H1 (cell line): ENCODE measurements around the gene CD48. TPM values are rescaled to one million over a fixed set of nuclear protein-coding genes. Genes with fewer than 3 reads are reported as not detected.

Experiments
- KDM4A ChIP-seq: IDR thresholded peaks from one replicate; pipeline ENCODE4 v1.7.1; 2012; ENCODE audit warnings: low read depth, mild to moderate bottlenecking, moderate library complexity, low read length, inconsistent platforms; ENCODE audit not compliant: severe bottlenecking
- RXRA ChIP-seq: IDR thresholded peaks from 2 replicates; pipeline ENCODE4 v1.6.1; 2011; ENCODE audit warnings: low read depth, mild to moderate bottlenecking, low read length, moderate library complexity; ENCODE audit not compliant: insufficient read depth
- polyA plus RNA-seq, 7 experiments: library from polyadenylated mRNA; depleted of rRNA in 3 of 7; stranded (reverse) in 5 of 7; unstranded in 2 of 7; fragments of >200 nt in 5 of 7; fragments of 200-250 nt in 2 of 7; gene quantifications; 1 replicate in 5 of 7; 2 replicates in 1 of 7; 4 replicates in 1 of 7; pipeline versions ENCODE4 v1.2.1 to v1.2.3, GENCODE V29; 2011 to 2013; ENCODE audit warnings: missing spikeins in 2 of 7, mixed read lengths in 2 of 7
- total RNA-seq: library from RNA; stranded (reverse); fragmentation: NEBNext Ultra II Directional; extraction: Animal tissue kit (Norgen Biotek cat#: 25700); gene quantifications from 2 replicates; pipeline ENCODE4 v1.2.1, GENCODE V29; 2021

CD48 gene
- total and polyA plus RNA-seq, 2 of the 8 experiments (the other 6 are each of a cell fraction or from before 2014, with no cell fraction given) = 0.08 TPM; not detected in 1

GRCh38 chr1:160685266-160685665 lies 26.4 kb downstream of the CD48 start (continued):
- TF ChIP-seq RXRA (no peak), KDM4A (no peak)
